A673 (cell line): Measurements from ENCODE around the gene KIAA1586.

Source experiments
- CTCF ChIP-seq: fragments of 300-800, 200-600 bp; sonication (generic); conservative IDR thresholded peaks from 2 replicates; pipeline ENCODE4 v1.5.1; 2017; ENCODE audit warnings: low read depth, mild to moderate bottlenecking, antibody characterized with exemption, low read length, moderate library complexity, mixed read lengths
- EZH2 ChIP-seq: fragments of 200-600 bp; sonication (generic); IDR thresholded peaks from 2 replicates; pipeline ENCODE4 v1.6.1; 2017; ENCODE audit warnings: borderline replicate concordance, low read depth, mild to moderate bottlenecking, mixed read lengths, antibody characterized with exemption, low read length; ENCODE audit not compliant: poor library complexity, severe bottlenecking

GRCh38 chr6:57038906-57039305 is 7.6 kb upstream of the KIAA1586 start:
- TF ChIP-seq CTCF, result no peak
- no peak for TF ChIP-seq EZH2
